ENCODE results near the gene TNNI3K. TPM values are rescaled to one million over a fixed set of nuclear protein-coding genes. Genes with fewer than 3 reads are reported as not detected.
A peak's percentile ranks its signal among the peaks of the same experiment; 100 is the strongest.

The TNNI3K gene
- total RNA-seq, 1 experiment from 2014 or later: not detected

- Histone ChIP-seq H4K20me1 (ENCODE audit: control insufficient read depth, insufficient read depth, insufficient read length) (no peaks in the 10 kb centered on the region), H4K91ac (ENCODE audit: insufficient read length, low read depth, low read length) (no peak overlapping the region), H3K27me3 (ENCODE audit: insufficient read depth, low read length) (no peaks in the 10 kb centered on the region), H4K8ac (replicated peaks; ENCODE audit: insufficient read length, low read depth, low read length) (no peak overlapping the region), H3K4ac (ENCODE audit: low read depth, low read length) (no peak overlapping the region), H2BK5ac (ENCODE audit: insufficient read length, low read length) (no peak overlapping the region), H2BK12ac (ENCODE audit: insufficient read length, low read depth, low read length) (no peak overlapping the region), H3K4me1 (ENCODE audit: insufficient read depth, low read length) (no peaks in the 10 kb centered on the region), H3K27ac (ENCODE audit: insufficient read length, low read depth, low read length) (no peak overlapping the region), H2BK120ac (ENCODE audit: low read depth, low read length, poor library complexity, severe bottlenecking) (no peak overlapping the region), H3T11ph (ENCODE audit: low read length) (no peak overlapping the region), H3K18ac (ENCODE audit: insufficient read length, low read depth, low read length) (no peak overlapping the region), H4K5ac (ENCODE audit: insufficient read length, low read depth, low read length) (no peak overlapping the region), H3K79me1 (ENCODE audit: insufficient read depth, low read depth, low read length, poor library complexity, severe bottlenecking) (no peaks in the 10 kb centered on the region), H3K9ac (ENCODE audit: extremely low read depth, insufficient read length, low read length) (no peak overlapping the region), H2BK20ac (ENCODE audit: low read depth, low read length, poor library complexity, severe bottlenecking) (no peak overlapping the region), H3K4me2 (ENCODE audit: insufficient read depth, insufficient read length, low read length) (no peak overlapping the region), H3K79me2 (ENCODE audit: insufficient read depth, low read length) (no peaks in the 10 kb centered on the region), H3K56ac (ENCODE audit: insufficient read length, low read depth, low read length) (no peak overlapping the region), H2BK15ac (ENCODE audit: low read depth, low read length) (no peak overlapping the region), H3K9me3 (ENCODE audit: control insufficient read depth, low read depth, low read length) (no peaks in the 10 kb centered on the region), H3K23me2 (ENCODE audit: insufficient read length, low read depth, low read length, poor library complexity, severe bottlenecking) (no peaks in the 10 kb centered on the region), H3K23ac (ENCODE audit: insufficient read length, low read depth, low read length) (no peak overlapping the region), H2AFZ (ENCODE audit: low read length) (no peak overlapping the region), H3K14ac (ENCODE audit: insufficient read depth, low read length) (no peak overlapping the region), H2AK5ac (ENCODE audit: insufficient read length, low read length) (no peak overlapping the region)
- no CpG with 5 or more reads among the region's 1 CpG for WGBS (ENCODE audit: extremely low coverage, insufficient read length, low lambda C conversion rate)
- Mint-ChIP-seq H3K9me3 (no peaks in the 10 kb centered on the region), H3K4me1 (no peaks in the 10 kb centered on the region), H3K27ac (no peak overlapping the region), H3K27me3 (ENCODE audit: low read depth) (no peaks in the 10 kb centered on the region), H3K4me3 (no peak overlapping the region), H3K36me3 (ENCODE audit: insufficient read depth in 1 of 3, low read depth in 3 of 3) (no peaks in the 10 kb centered on the region; a peak in 1 of 7 replicates)
- peak; percentile 36 for DNase-seq
- TF ChIP-seq, protein P1, sequence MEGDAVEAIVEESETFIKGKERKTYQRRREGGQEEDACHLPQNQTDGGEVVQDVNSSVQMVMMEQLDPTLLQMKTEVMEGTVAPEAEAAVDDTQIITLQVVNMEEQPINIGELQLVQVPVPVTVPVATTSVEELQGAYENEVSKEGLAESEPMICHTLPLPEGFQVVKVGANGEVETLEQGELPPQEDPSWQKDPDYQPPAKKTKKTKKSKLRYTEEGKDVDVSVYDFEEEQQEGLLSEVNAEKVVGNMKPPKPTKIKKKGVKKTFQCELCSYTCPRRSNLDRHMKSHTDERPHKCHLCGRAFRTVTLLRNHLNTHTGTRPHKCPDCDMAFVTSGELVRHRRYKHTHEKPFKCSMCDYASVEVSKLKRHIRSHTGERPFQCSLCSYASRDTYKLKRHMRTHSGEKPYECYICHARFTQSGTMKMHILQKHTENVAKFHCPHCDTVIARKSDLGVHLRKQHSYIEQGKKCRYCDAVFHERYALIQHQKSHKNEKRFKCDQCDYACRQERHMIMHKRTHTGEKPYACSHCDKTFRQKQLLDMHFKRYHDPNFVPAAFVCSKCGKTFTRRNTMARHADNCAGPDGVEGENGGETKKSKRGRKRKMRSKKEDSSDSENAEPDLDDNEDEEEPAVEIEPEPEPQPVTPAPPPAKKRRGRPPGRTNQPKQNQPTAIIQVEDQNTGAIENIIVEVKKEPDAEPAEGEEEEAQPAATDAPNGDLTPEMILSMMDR (conservative IDR thresholded peaks at IDR 0.05): no peak
Measured at GRCh38 chr1:74343216-74343615, 108.0 kb downstream of the TNNI3K start.
